Measurements from ENCODE around the gene TMEM94.
"Not testable (repeated sequence)": the region's sequence is repeated elsewhere in the genome, so short reads cannot be mapped to it uniquely, and the experiment has no call there.

TMEM94 gene

GRCh38 chr17:75473246-75473645 is 16.8 kb downstream of the TMEM94 start:
- no peak for DNase-seq
- in situ Hi-C loops (cut with HindIII; ENCODE audit: low pct_ligation_motif_present, low pct_unique_long_range_greater_than_20kb, low sequenced_read_pairs): no loop called here

- DNase-seq: no peak
- in situ Hi-C loops (cut with HindIII; ENCODE audit: low pct_ligation_motif_present, low pct_unique_long_range_greater_than_20kb, low sequenced_read_pairs): no loop called here
Observed at GRCh38 chr17:75474736-75475135, 18.3 kb downstream of the TMEM94 start.

- DNase-seq: no peak
- in situ Hi-C loops (cut with HindIII; ENCODE audit: low pct_ligation_motif_present, low pct_unique_long_range_greater_than_20kb, low sequenced_read_pairs): no loop called here
Observed at GRCh38 chr17:75475144-75475835, 18.9 kb downstream of the TMEM94 start.

GRCh38 chr17:75475851-75476250 is 19.4 kb downstream of the TMEM94 start:
- no peak for DNase-seq
- in situ Hi-C loops (cut with HindIII; ENCODE audit: low pct_ligation_motif_present, low pct_unique_long_range_greater_than_20kb, low sequenced_read_pairs): no loop called here

GRCh38 chr17:75476271-75476671 is 19.8 kb downstream of the TMEM94 start:
- in situ Hi-C loops (cut with HindIII; ENCODE audit: low pct_ligation_motif_present, low pct_unique_long_range_greater_than_20kb, low sequenced_read_pairs): no loop called here
- DNase-seq: no peak

- DNase-seq: no peak
- in situ Hi-C loops (cut with HindIII; ENCODE audit: low pct_ligation_motif_present, low pct_unique_long_range_greater_than_20kb, low sequenced_read_pairs): no loop called here
Observed at GRCh38 chr17:75476752-75477489, 20.5 kb downstream of the TMEM94 start.

GRCh38 chr17:75477490-75477862 is 21.0 kb downstream of the TMEM94 start:
- DNase-seq; in situ Hi-C loops (cut with HindIII; ENCODE audit: low pct_ligation_motif_present, low pct_unique_long_range_greater_than_20kb, low sequenced_read_pairs): not testable (repeated sequence)

GRCh38 chr17:75478508-75478907 is 22.1 kb downstream of the TMEM94 start:
- DNase-seq: no peak

GRCh38 chr17:75480281-75480680 is 23.8 kb downstream of the TMEM94 start:
- no peak for DNase-seq
- in situ Hi-C loops (cut with HindIII; ENCODE audit: low pct_ligation_motif_present, low pct_unique_long_range_greater_than_20kb, low sequenced_read_pairs): no loop called here

More at GRCh38 chr17:75478508-75478907, 22.1 kb downstream of the TMEM94 start:
- in situ Hi-C loops (cut with HindIII; ENCODE audit: low pct_ligation_motif_present, low pct_unique_long_range_greater_than_20kb, low sequenced_read_pairs): no loop called here

- in situ Hi-C loops (cut with HindIII; ENCODE audit: low pct_ligation_motif_present, low pct_unique_long_range_greater_than_20kb, low sequenced_read_pairs): no loop called here
- no peak for DNase-seq
Observed at GRCh38 chr17:75481194-75482068, 25.0 kb downstream of the TMEM94 start.

GRCh38 chr17:75482098-75482942 is 25.9 kb downstream of the TMEM94 start:
- no peak for DNase-seq
- in situ Hi-C loops (cut with HindIII; ENCODE audit: low pct_ligation_motif_present, low pct_unique_long_range_greater_than_20kb, low sequenced_read_pairs): no loop called here

- DNase-seq: no peak
- in situ Hi-C loops (cut with HindIII; ENCODE audit: low pct_ligation_motif_present, low pct_unique_long_range_greater_than_20kb, low sequenced_read_pairs): no loop called here
Observed at GRCh38 chr17:75485688-75486087, 29.3 kb downstream of the TMEM94 start.

GRCh38 chr17:75486151-75486550 is 29.7 kb downstream of the TMEM94 start:
- in situ Hi-C loops (cut with HindIII; ENCODE audit: low pct_ligation_motif_present, low pct_unique_long_range_greater_than_20kb, low sequenced_read_pairs): no loop called here
- no peak for DNase-seq

GRCh38 chr17:75486951-75487350 is 30.5 kb downstream of the TMEM94 start:
- no peak for DNase-seq
- in situ Hi-C loops (cut with HindIII; ENCODE audit: low pct_ligation_motif_present, low pct_unique_long_range_greater_than_20kb, low sequenced_read_pairs): no loop called here

- in situ Hi-C loops (cut with HindIII; ENCODE audit: low pct_ligation_motif_present, low pct_unique_long_range_greater_than_20kb, low sequenced_read_pairs): no loop called here
- DNase-seq: no peak
Observed at GRCh38 chr17:75487351-75488070, 31.1 kb downstream of the TMEM94 start.

GRCh38 chr17:75488693-75489510 is 32.5 kb downstream of the TMEM94 start:
- in situ Hi-C loops (cut with HindIII; ENCODE audit: low pct_ligation_motif_present, low pct_unique_long_range_greater_than_20kb, low sequenced_read_pairs): no loop called here
- DNase-seq: no peak

- DNase-seq: no peak
- in situ Hi-C loops (cut with HindIII; ENCODE audit: low pct_ligation_motif_present, low pct_unique_long_range_greater_than_20kb, low sequenced_read_pairs): no loop called here
Observed at GRCh38 chr17:75489511-75489955, 33.1 kb downstream of the TMEM94 start.

Data from ACHN (cell line).